ENCODE measurements around the gene ANKRD34B. TPM values are rescaled to one million over a fixed set of nuclear protein-coding genes. Genes with fewer than 3 reads are reported as not detected.

Gene ANKRD34B
- total RNA-seq, 3 donors from 2014 or later (not counting 1 experiment from before 2014, with no cell fraction given): not detected

DNA sequence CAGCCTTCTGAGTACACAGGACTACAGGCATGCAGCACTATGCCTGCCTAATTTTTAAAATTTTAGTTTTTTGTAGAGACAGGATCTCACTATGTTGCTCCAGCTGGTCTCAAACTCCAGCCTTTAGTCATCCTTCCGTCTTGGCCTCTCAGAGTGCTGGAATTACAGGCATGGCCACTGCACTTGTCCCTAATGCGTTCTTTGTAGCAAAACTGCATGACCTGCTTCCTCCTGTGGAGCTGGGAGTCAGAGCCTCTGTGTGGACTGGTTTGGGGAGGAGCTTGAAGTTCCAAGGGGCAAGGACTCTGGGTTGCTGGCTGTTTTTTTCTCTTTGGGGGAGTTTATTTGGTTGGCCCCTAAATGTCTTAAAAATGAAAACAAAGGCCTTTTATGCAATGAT lies 22.7 kb upstream of the ANKRD34B start:
- Mint-ChIP-seq H3K27ac (no peak overlapping the region), H3K4me1 (no peaks in the 10 kb centered on the region), H3K36me3 (no peaks in the 10 kb centered on the region), H3K27me3 (ENCODE audit: low read depth in 2 of 2) (peaks cover 8 to 17% of the 10 kb centered on the region in 2 donors), H3K9me3 (no peaks in the 10 kb centered on the region), H3K4me3 (no peak overlapping the region)
- Histone ChIP-seq H3K4me1 (ENCODE audit: control insufficient read depth, insufficient read depth, low read length) (no peaks in the 10 kb centered on the region), H3K9me3 (ENCODE audit: control insufficient read depth, insufficient read depth, low read length) (no peaks in the 10 kb centered on the region), H3K36me3 (ENCODE audit: control insufficient read depth, insufficient read depth, low read length) (no peaks in the 10 kb centered on the region), H3K4me3 (ENCODE audit: low read length) (no peak overlapping the region), H3K27ac (ENCODE audit: low read length) (no peak overlapping the region), H3K27me3 (ENCODE audit: control insufficient read depth, insufficient read depth, low read length) (no peaks in the 10 kb centered on the region)
- TF ChIP-seq, protein P1, sequence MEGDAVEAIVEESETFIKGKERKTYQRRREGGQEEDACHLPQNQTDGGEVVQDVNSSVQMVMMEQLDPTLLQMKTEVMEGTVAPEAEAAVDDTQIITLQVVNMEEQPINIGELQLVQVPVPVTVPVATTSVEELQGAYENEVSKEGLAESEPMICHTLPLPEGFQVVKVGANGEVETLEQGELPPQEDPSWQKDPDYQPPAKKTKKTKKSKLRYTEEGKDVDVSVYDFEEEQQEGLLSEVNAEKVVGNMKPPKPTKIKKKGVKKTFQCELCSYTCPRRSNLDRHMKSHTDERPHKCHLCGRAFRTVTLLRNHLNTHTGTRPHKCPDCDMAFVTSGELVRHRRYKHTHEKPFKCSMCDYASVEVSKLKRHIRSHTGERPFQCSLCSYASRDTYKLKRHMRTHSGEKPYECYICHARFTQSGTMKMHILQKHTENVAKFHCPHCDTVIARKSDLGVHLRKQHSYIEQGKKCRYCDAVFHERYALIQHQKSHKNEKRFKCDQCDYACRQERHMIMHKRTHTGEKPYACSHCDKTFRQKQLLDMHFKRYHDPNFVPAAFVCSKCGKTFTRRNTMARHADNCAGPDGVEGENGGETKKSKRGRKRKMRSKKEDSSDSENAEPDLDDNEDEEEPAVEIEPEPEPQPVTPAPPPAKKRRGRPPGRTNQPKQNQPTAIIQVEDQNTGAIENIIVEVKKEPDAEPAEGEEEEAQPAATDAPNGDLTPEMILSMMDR (IDR thresholded peaks at IDR 0.05): no peak
- DNase-seq (no peak), ATAC-seq (no peak)
- intact Hi-C loops (cut with micrococcal nuclease): no loop called here
- 94% methylated on average over 2 of the region's 2 CpGs for WGBS (ENCODE audit: insufficient coverage)

GRCh38 chr5:80592105-80592504 lies 22.0 kb upstream of the ANKRD34B start:
- H3K4me1 ChIP-seq (ENCODE audit: control insufficient read depth, insufficient read depth, low read length): no peaks in the 10 kb centered on the region
- H3K27me3 ChIP-seq (ENCODE audit: control insufficient read depth, insufficient read depth, low read length): no peaks in the 10 kb centered on the region
- ATAC-seq (no peak), DNase-seq (no peak)
- H3K4me3 ChIP-seq (ENCODE audit: low read length): no peak overlapping the region
- WGBS (ENCODE audit: insufficient coverage): no CpG with 5 or more reads among the region's 1 CpG
- no peak overlapping the region for H3K27ac Mint-ChIP-seq
- no peak overlapping the region for H3K27ac ChIP-seq (ENCODE audit: low read length)
- no peaks in the 10 kb centered on the region for H3K36me3 Mint-ChIP-seq
- intact Hi-C loops (cut with micrococcal nuclease): no loop called here
- H3K9me3 Mint-ChIP-seq: no peaks in the 10 kb centered on the region
- H3K9me3 ChIP-seq (ENCODE audit: control insufficient read depth, insufficient read depth, low read length): no peaks in the 10 kb centered on the region
- peaks cover 8 to 17% of the 10 kb centered on the region in 2 donors for H3K27me3 Mint-ChIP-seq (ENCODE audit: low read depth in 2 of 2)
- no peak overlapping the region for H3K4me3 Mint-ChIP-seq
- no peaks in the 10 kb centered on the region for H3K36me3 ChIP-seq (ENCODE audit: control insufficient read depth, insufficient read depth, low read length)
- TF ChIP-seq, protein P1 (IDR thresholded peaks at IDR 0.05): no peak
- H3K4me1 Mint-ChIP-seq: no peaks in the 10 kb centered on the region

GRCh38 chr5:80591352-80591751 lies 21.3 kb upstream of the ANKRD34B start:
- no peaks in the 10 kb centered on the region for H3K4me1 Mint-ChIP-seq
- H3K27me3 Mint-ChIP-seq (ENCODE audit: low read depth in 2 of 2): peaks cover 8 to 11% of the 10 kb centered on the region in 2 donors
- intact Hi-C loops (cut with micrococcal nuclease): no loop called here
- no peaks in the 10 kb centered on the region for H3K9me3 Mint-ChIP-seq
- Histone ChIP-seq H3K4me1 (ENCODE audit: control insufficient read depth, insufficient read depth, low read length) (no peaks in the 10 kb centered on the region), H3K27me3 (ENCODE audit: control insufficient read depth, insufficient read depth, low read length) (no peaks in the 10 kb centered on the region), H3K9me3 (ENCODE audit: control insufficient read depth, insufficient read depth, low read length) (no peaks in the 10 kb centered on the region), H3K4me3 (ENCODE audit: low read length) (no peak overlapping the region), H3K36me3 (ENCODE audit: control insufficient read depth, insufficient read depth, low read length) (no peaks in the 10 kb centered on the region), H3K27ac (ENCODE audit: low read length) (no peak overlapping the region)
- TF ChIP-seq, protein P1 (IDR thresholded peaks at IDR 0.05): no peak
- no peaks in the 10 kb centered on the region for H3K36me3 Mint-ChIP-seq
- no peak overlapping the region for H3K4me3 Mint-ChIP-seq
- DNase-seq: no peak
- WGBS (ENCODE audit: insufficient coverage): 89% methylated on average over 2 of the region's 3 CpGs
- ATAC-seq: no peak
- H3K27ac Mint-ChIP-seq: no peak overlapping the region

DNA sequence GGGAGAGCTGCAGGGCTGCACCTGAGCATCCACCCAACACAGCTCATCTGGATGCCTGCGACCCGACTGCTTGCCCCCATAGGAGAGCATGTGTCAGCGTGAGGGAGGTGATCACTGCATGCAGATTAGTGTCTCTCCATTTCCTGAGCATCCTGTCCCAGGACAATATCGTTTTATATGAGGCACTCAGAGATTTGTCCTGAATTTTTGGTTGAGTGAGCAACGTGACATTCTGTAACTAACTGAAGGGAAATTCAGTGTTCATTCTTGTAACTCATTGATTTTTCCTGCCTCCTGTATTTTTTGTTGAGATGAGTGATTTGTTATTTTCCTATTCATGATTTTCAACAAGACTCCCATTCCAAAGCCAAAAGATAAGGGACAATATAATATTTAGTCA lies 20.7 kb upstream of the ANKRD34B start:
- Histone ChIP-seq H3K4me1 (ENCODE audit: control insufficient read depth, insufficient read depth, low read length) (no peaks in the 10 kb centered on the region), H3K4me3 (ENCODE audit: low read length) (no peak overlapping the region), H3K36me3 (ENCODE audit: control insufficient read depth, insufficient read depth, low read length) (no peaks in the 10 kb centered on the region), H3K9me3 (ENCODE audit: control insufficient read depth, insufficient read depth, low read length) (no peaks in the 10 kb centered on the region), H3K27ac (ENCODE audit: low read length) (no peak overlapping the region), H3K27me3 (ENCODE audit: control insufficient read depth, insufficient read depth, low read length) (no peaks in the 10 kb centered on the region)
- WGBS (ENCODE audit: insufficient coverage): 86% methylated on average over 5 of the region's 5 CpGs
- H3K9me3 Mint-ChIP-seq: no peaks in the 10 kb centered on the region
- H3K4me1 Mint-ChIP-seq: no peaks in the 10 kb centered on the region
- TF ChIP-seq, protein P1 (IDR thresholded peaks at IDR 0.05): no peak
- intact Hi-C loops (cut with micrococcal nuclease): no loop called here
- ATAC-seq: no peak
- no peak overlapping the region for H3K4me3 Mint-ChIP-seq
- H3K27ac Mint-ChIP-seq: no peak overlapping the region
- H3K27me3 Mint-ChIP-seq (ENCODE audit: low read depth in 2 of 2): peaks cover 8 to 11% of the 10 kb centered on the region in 2 donors
- no peaks in the 10 kb centered on the region for H3K36me3 Mint-ChIP-seq
- DNase-seq: no peak
